Type B pancreatic cell (in vitro differentiated cells): ENCODE data around the gene SSR1. TPM values are rescaled to one million over a fixed set of nuclear protein-coding genes. Genes with fewer than 3 reads are reported as not detected.

Experiments
- DNase-seq: peaks from one replicate; pipeline ENCODE4 v3.0.0; 2021; ENCODE audit warnings: mixed read lengths; ENCODE audit not compliant: unreplicated experiment; ENCODE audit errors: extremely low spot score
- H3K27ac Mint-ChIP-seq: 2 replicates; pipeline ENCODE4 v1.8.0; 2021; ENCODE audit warnings: mild to moderate bottlenecking, mixed read lengths
- H3K27me3 Mint-ChIP-seq: 2 replicates; pipeline ENCODE4 v1.8.0; 2021; ENCODE audit warnings: mixed read lengths
- H3K36me3 Mint-ChIP-seq: 2 replicates; pipeline ENCODE4 v1.8.0; 2021; ENCODE audit warnings: mixed read lengths
- H3K4me1 Mint-ChIP-seq: one replicate; pipeline ENCODE4 v1.8.0; 2021; ENCODE audit warnings: mixed read lengths; ENCODE audit not compliant: unreplicated experiment
- H3K4me3 Mint-ChIP-seq: 2 replicates; pipeline ENCODE4 v1.8.0; 2021; ENCODE audit warnings: mild to moderate bottlenecking, mixed read lengths
- H3K9me3 Mint-ChIP-seq: 2 replicates; pipeline ENCODE4 v1.8.0; 2021; ENCODE audit warnings: mixed read lengths
- CTCF ChIP-seq: fragments of 200-600 bp; sonication (generic); conservative IDR thresholded peaks from 2 replicates; pipeline ENCODE4 v1.5.0; 2021; ENCODE audit warnings: antibody characterized with exemption, mild to moderate bottlenecking
- total RNA-seq: library from RNA; stranded (reverse); gene quantifications from 2 replicates; pipeline ENCODE4 v1.2.1, GENCODE V29; 2021; ENCODE audit warnings: low replicate concordance

Gene SSR1
- total RNA-seq, 1 donor from 2014 or later, result 124 TPM

- H3K36me3 Mint-ChIP-seq, result peaks cover 35% of the 10 kb centered on the region
- DNase-seq, result no peak
- no peaks in the 10 kb centered on the region for H3K9me3 Mint-ChIP-seq
- H3K4me3 Mint-ChIP-seq, result no peak overlapping the region
- H3K4me1 Mint-ChIP-seq, result no peaks in the 10 kb centered on the region
- TF ChIP-seq CTCF, result no peak
- no peaks in the 10 kb centered on the region for H3K27me3 Mint-ChIP-seq
- H3K27ac Mint-ChIP-seq, result no peak overlapping the region
These were observed 82.7 kb downstream of the SSR1 start for GRCh38 chr6:7230327-7230691.

GRCh38 chr6:7229376-7230326, 83.3 kb downstream of the SSR1 start:
- H3K4me3 Mint-ChIP-seq, result no peak overlapping the region
- H3K9me3 Mint-ChIP-seq, result no peaks in the 10 kb centered on the region
- H3K27ac Mint-ChIP-seq, result no peak overlapping the region
- H3K4me1 Mint-ChIP-seq, result no peaks in the 10 kb centered on the region
- no peak for TF ChIP-seq CTCF
- DNase-seq, result no peak
- H3K27me3 Mint-ChIP-seq, result no peaks in the 10 kb centered on the region
- H3K36me3 Mint-ChIP-seq, result peaks cover 36% of the 10 kb centered on the region

- no peaks in the 10 kb centered on the region for H3K27me3 Mint-ChIP-seq
- H3K36me3 Mint-ChIP-seq, result peaks cover 34% of the 10 kb centered on the region
- no peak overlapping the region for H3K27ac Mint-ChIP-seq
- H3K4me3 Mint-ChIP-seq, result no peak overlapping the region
- H3K9me3 Mint-ChIP-seq, result no peaks in the 10 kb centered on the region
- no peak for TF ChIP-seq CTCF
- H3K4me1 Mint-ChIP-seq, result no peaks in the 10 kb centered on the region
- DNase-seq, result no peak
These were observed 84.2 kb downstream of the SSR1 start for GRCh38 chr6:7228662-7229375.

- H3K9me3 Mint-ChIP-seq, result no peaks in the 10 kb centered on the region
- H3K4me3 Mint-ChIP-seq, result no peak overlapping the region
- no peak for DNase-seq
- no peak overlapping the region for H3K27ac Mint-ChIP-seq
- peaks cover 41% of the 10 kb centered on the region for H3K36me3 Mint-ChIP-seq
- peaks cover 4% of the 10 kb centered on the region for H3K4me1 Mint-ChIP-seq
- H3K27me3 Mint-ChIP-seq, result no peaks in the 10 kb centered on the region
- TF ChIP-seq CTCF, result no peak
These were observed 88.3 kb downstream of the SSR1 start for GRCh38 chr6:7224731-7225130.

GRCh38 chr6:7222197-7222596, 90.8 kb downstream of the SSR1 start:
- Mint-ChIP-seq H3K4me3 (no peak overlapping the region), H3K9me3 (no peaks in the 10 kb centered on the region), H3K27ac (peak overlapping the region; percentile 7), H3K4me1 (peaks cover 8% of the 10 kb centered on the region), H3K36me3 (peaks cover 31% of the 10 kb centered on the region), H3K27me3 (no peaks in the 10 kb centered on the region)
- no peak for TF ChIP-seq CTCF
- DNase-seq, result no peak
